ENCODE data around the gene APOB.

DNA sequence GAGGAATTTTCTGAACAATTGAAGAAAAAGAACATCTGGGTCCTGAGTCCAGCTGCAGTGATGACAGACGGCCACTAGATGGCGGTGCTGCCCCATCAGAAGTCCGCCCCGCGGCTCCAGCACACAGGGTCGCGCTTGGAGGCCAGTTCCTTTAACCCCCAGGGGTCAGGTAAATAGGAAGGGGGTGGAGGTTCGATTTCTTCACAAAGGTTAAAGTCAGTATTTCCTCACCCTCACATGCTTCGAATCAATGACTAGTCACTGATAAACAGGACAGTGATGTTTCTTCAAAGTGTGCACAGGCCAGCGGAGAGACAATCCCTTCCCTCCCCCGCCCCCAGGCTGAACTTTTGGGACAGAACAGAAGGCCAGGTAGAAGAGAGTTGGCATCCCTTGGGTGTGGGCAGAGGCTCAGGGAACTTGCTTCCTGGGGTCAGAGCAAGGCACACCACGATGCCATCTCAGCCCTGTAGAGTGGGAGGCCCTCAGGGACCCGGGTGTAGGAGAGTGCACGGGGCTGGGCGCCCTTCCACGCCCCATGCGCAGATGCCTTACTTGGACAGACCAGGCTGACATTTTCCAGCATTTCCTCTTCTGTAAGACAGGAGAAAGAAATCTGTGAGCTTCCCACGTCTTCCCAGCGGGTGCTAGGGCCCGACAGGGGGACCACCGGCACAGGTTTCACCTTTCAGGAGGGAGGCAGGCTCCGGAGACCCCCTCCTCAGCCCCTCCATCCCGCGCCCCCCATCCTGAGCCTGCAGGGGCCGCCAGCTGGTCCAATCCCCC, 722 bp downstream of the APOB start:
- TF ChIP-seq, protein P1, sequence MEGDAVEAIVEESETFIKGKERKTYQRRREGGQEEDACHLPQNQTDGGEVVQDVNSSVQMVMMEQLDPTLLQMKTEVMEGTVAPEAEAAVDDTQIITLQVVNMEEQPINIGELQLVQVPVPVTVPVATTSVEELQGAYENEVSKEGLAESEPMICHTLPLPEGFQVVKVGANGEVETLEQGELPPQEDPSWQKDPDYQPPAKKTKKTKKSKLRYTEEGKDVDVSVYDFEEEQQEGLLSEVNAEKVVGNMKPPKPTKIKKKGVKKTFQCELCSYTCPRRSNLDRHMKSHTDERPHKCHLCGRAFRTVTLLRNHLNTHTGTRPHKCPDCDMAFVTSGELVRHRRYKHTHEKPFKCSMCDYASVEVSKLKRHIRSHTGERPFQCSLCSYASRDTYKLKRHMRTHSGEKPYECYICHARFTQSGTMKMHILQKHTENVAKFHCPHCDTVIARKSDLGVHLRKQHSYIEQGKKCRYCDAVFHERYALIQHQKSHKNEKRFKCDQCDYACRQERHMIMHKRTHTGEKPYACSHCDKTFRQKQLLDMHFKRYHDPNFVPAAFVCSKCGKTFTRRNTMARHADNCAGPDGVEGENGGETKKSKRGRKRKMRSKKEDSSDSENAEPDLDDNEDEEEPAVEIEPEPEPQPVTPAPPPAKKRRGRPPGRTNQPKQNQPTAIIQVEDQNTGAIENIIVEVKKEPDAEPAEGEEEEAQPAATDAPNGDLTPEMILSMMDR (conservative IDR thresholded peaks at IDR 0.05; ENCODE audit: low read depth, low read length): peak; percentile 99
- no peak for TF ChIP-seq EZH2phosphoT487 (IDR thresholded peaks at IDR 0.05; ENCODE audit: borderline replicate concordance, low read length)

Measured in PC-3 (cell line).